GM06990 (cell line): ENCODE measurements around the gene YBX3.

Experiments
- DNase-seq: peaks from one replicate; pipeline ENCODE4 v3.0.0-alpha.2; 2011; ENCODE audit not compliant: insufficient read length; ENCODE audit errors: extremely low read depth
- H3K27me3 ChIP-seq: replicated peaks from 2 replicates; pipeline ENCODE4 v1.6.0; 2011; ENCODE audit warnings: low read length; ENCODE audit not compliant: control insufficient read depth, insufficient read depth
- H3K36me3 ChIP-seq: 2 replicates; pipeline ENCODE4 v1.5.1; 2011; ENCODE audit warnings: low read length; ENCODE audit not compliant: control insufficient read depth, insufficient read depth
- H3K4me3 ChIP-seq: replicated peaks from 2 replicates; pipeline ENCODE4 v1.5.1; 2011; ENCODE audit warnings: low read depth, mild to moderate bottlenecking, control low read depth, low read length
- TF ChIP-seq, protein P1 (sequence below): IDR thresholded peaks from 2 replicates; pipeline ENCODE4 v1.5.1; 2011; ENCODE audit warnings: low read length, control low read depth, mild to moderate bottlenecking, inconsistent platforms; ENCODE audit not compliant: insufficient read depth, poor library complexity, severe bottlenecking

Gene YBX3

DNA sequence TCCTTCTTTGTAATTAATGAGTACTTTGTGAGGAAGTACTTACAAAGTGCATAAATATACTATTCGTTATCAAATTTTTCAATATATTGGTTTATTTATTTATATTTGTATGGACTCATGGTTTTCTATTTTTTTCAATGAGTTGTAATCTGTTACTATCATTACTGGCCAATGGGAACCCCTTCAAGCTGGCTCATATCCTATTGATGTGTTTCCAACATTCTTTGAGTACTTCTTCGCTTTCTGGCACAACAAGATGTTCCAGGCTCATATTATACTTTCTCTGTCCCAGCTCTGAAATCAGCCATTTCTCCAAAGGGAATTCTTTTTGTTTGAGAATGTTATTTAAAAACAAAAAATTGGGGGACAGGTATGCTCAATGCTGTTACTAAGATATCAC is 17.5 kb downstream of the YBX3 start:
- TF ChIP-seq, protein P1, sequence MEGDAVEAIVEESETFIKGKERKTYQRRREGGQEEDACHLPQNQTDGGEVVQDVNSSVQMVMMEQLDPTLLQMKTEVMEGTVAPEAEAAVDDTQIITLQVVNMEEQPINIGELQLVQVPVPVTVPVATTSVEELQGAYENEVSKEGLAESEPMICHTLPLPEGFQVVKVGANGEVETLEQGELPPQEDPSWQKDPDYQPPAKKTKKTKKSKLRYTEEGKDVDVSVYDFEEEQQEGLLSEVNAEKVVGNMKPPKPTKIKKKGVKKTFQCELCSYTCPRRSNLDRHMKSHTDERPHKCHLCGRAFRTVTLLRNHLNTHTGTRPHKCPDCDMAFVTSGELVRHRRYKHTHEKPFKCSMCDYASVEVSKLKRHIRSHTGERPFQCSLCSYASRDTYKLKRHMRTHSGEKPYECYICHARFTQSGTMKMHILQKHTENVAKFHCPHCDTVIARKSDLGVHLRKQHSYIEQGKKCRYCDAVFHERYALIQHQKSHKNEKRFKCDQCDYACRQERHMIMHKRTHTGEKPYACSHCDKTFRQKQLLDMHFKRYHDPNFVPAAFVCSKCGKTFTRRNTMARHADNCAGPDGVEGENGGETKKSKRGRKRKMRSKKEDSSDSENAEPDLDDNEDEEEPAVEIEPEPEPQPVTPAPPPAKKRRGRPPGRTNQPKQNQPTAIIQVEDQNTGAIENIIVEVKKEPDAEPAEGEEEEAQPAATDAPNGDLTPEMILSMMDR = no peak
- H3K27me3 ChIP-seq = no peaks in the 10 kb centered on the region
- H3K4me3 ChIP-seq = no peak overlapping the region
- no peaks in the 10 kb centered on the region; the same call in 1 of the 2 replicates for H3K36me3 ChIP-seq
- no peak for DNase-seq

DNA sequence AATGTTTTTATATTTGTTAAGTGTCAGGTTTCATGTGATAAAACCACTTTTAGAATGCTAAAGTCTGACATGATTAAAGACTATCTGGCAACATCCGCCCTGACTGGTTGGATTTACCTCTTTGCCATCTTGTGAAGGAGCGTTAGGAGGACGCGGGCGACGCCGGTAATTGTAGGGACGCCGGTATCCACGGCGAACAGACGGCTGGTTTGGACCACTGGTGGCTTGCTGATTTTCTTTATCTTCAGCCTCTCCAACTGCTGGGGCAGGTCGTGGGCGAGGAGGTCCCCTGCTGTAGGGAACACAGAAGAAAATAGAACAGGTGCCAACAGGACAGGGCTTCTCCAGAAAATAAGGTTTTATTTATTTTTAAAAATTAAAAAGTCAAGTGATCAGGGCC is 21.3 kb downstream of the YBX3 start:
- no peak for DNase-seq
- Histone ChIP-seq H3K36me3 (no peaks in the 10 kb centered on the region; the same call in none of the 2 replicates), H3K27me3 (no peaks in the 10 kb centered on the region), H3K4me3 (no peak overlapping the region)
- TF ChIP-seq, protein P1 = no peak

DNA sequence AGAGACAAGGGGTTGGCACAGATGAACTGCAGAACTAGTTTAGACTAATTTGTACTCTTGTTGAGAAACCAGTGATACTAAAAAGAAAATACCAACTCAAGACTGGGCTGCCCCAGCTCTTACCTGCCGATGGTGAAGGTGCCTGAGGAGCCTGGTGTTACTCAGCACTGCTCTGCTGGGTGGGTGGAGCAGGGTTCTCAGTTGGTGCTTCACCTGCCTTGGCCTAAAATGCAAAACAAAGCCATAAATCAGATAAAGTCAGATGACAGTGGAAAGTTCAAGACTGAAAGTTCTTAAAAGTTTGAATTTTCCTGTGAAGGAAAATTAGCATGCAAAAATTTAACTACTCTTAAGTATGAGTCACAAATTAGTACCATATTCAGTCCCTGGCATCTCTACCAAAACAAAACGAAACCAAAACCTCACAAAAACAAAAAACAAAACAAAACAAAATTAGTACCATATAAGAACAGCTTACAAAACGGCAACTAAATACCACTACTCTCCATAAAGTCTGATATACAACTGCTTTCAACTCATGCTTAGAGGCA is 21.9 kb downstream of the YBX3 start:
- no peaks in the 10 kb centered on the region; the same call in none of the 2 replicates for H3K36me3 ChIP-seq
- H3K4me3 ChIP-seq = no peak overlapping the region
- TF ChIP-seq, protein P1 = no peak
- no peak for DNase-seq
- no peaks in the 10 kb centered on the region for H3K27me3 ChIP-seq

DNA sequence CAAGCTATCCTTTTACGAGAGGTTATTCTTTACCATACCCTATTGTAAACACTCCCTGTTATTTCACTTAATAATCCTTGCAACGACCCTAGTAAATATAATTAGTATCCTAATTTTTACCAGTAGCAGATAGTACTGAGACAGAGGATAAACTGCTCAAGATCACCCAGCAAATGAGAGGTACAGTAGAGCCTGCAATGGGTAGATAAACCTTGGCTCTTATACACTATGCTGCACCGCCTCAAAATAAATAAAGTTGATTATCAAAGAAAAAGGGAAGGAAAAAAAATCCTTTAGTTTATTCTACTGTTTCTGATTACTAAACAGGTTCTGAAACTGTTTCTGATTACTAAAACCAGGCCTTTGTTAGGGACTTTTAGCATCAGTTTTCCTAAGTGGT is 22.5 kb downstream of the YBX3 start:
- no peaks in the 10 kb centered on the region; the same call in none of the 2 replicates for H3K36me3 ChIP-seq
- DNase-seq = no peak
- H3K27me3 ChIP-seq = no peaks in the 10 kb centered on the region
- TF ChIP-seq, protein P1 = no peak
- no peak overlapping the region for H3K4me3 ChIP-seq

DNA sequence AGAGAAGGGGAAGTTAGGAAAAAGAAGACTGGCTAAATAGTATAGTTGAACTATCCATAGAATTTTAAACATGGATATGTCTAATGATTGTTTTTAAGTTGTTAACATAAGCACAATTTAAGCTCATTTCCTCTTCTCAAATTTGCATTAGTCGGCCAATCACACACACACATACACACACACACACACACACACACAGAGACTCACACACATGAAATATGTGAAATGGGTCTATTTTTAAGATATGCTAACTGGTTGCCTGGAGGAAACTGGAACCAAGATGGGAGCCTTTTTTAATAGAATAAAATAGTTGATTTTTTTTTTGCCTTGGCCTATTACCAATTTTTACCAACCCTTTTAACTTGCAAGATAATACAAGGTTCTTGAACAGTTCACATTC is 25.3 kb downstream of the YBX3 start:
- no peaks in the 10 kb centered on the region for H3K27me3 ChIP-seq
- TF ChIP-seq, protein P1 = no peak
- no peak overlapping the region for H3K4me3 ChIP-seq
- no peaks in the 10 kb centered on the region; the same call in none of the 2 replicates for H3K36me3 ChIP-seq
- DNase-seq = no peak

DNA sequence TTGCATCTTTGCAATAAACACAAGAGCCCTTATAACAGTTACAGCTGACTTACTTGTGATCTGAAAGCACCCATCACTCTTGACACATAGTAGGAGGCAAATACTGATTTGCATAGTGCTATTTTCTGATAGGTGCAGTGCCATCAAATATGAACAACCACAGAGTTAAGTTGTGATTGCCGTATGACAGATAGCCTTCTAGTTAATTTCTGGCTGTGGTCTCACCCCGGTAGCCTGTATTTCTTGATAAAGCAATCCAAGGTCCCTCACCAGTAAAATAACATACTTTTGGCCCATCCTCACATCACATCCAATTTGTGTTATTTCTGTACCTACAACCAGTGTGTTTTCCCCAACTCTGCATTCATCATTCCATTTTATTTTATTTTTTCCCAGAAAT is 26.0 kb downstream of the YBX3 start:
- Histone ChIP-seq H3K36me3 (no peaks in the 10 kb centered on the region; the same call in none of the 2 replicates), H3K4me3 (no peak overlapping the region), H3K27me3 (no peaks in the 10 kb centered on the region)
- TF ChIP-seq, protein P1 = no peak
- DNase-seq = no peak
